ENCODE measurements around the gene STAMBP. TPM values are rescaled to one million over a fixed set of nuclear protein-coding genes. Genes with fewer than 3 reads are reported as not detected.
A peak's percentile ranks its signal among the peaks of the same experiment; 100 is the strongest.

The STAMBP gene
- total RNA-seq, 1 donor from 2014 or later: 46.5 TPM

- Mint-ChIP-seq H3K36me3 (ENCODE audit: low read depth, unreplicated experiment) (peaks cover 6% of the 10 kb centered on the region), H3K4me3 (ENCODE audit: unreplicated experiment) (peak overlapping the region; percentile 86), H3K9me3 (ENCODE audit: unreplicated experiment) (peaks cover 2% of the 10 kb centered on the region), H3K27me3 (ENCODE audit: low read depth, unreplicated experiment) (peaks cover 4% of the 10 kb centered on the region), H3K27ac (ENCODE audit: unreplicated experiment) (no peak overlapping the region), H3K4me1 (ENCODE audit: low read depth, unreplicated experiment) (peaks cover 11% of the 10 kb centered on the region)
- Histone ChIP-seq H3K27ac (ENCODE audit: low read depth, low read length) (no peak overlapping the region), H4K20me1 (ENCODE audit: insufficient read depth, low read length) (peaks cover 42% of the 10 kb centered on the region), H3K4me2 (ENCODE audit: low read length) (peak overlapping the region; percentile 79), H3K4me1 (ENCODE audit: insufficient read depth, low read length) (peaks cover 22% of the 10 kb centered on the region), H3K79me2 (ENCODE audit: insufficient read depth, low read length) (peaks cover 23% of the 10 kb centered on the region), H3K9ac (ENCODE audit: low read length) (no peak overlapping the region), H3K27me3 (ENCODE audit: insufficient read depth, low read length) (peaks cover 38% of the 10 kb centered on the region), H3K36me3 (ENCODE audit: insufficient read depth, low read length) (no peaks in the 10 kb centered on the region), H3K4me3 (ENCODE audit: insufficient read depth, low read depth, low read length) (no peak overlapping the region), H2AFZ (ENCODE audit: low read depth, low read length) (no peak overlapping the region), H3K9me3 (ENCODE audit: insufficient read depth, low read depth, low read length) (no peaks in the 10 kb centered on the region)
- FAIRE-seq: no peak
- no peak for DNase-seq (ENCODE audit: low read depth)
- TF ChIP-seq CTCF (IDR thresholded peaks at IDR 0.05; ENCODE audit: insufficient read depth, low read depth, low read length) (no peak), EZH2 (IDR thresholded peaks at IDR 0.05; ENCODE audit: insufficient read depth, low read length) (no peak)
Observed at GRCh38 chr2:73895473-73895872, 66.7 kb downstream of the STAMBP start.

GRCh38 chr2:73896362-73897239 is 67.8 kb downstream of the STAMBP start:
- Histone ChIP-seq H3K79me2 (ENCODE audit: insufficient read depth, low read length) (peaks cover 23% of the 10 kb centered on the region), H3K27ac (ENCODE audit: low read depth, low read length) (no peak overlapping the region), H3K27me3 (ENCODE audit: insufficient read depth, low read length) (peaks cover 48% of the 10 kb centered on the region), H3K4me2 (ENCODE audit: low read length) (peak overlapping the region; percentile 77), H3K4me1 (ENCODE audit: insufficient read depth, low read length) (peaks cover 17% of the 10 kb centered on the region), H4K20me1 (ENCODE audit: insufficient read depth, low read length) (peaks cover 52% of the 10 kb centered on the region), H2AFZ (ENCODE audit: low read depth, low read length) (no peak overlapping the region), H3K9ac (ENCODE audit: low read length) (no peak overlapping the region), H3K9me3 (ENCODE audit: insufficient read depth, low read depth, low read length) (no peaks in the 10 kb centered on the region), H3K36me3 (ENCODE audit: insufficient read depth, low read length) (no peaks in the 10 kb centered on the region), H3K4me3 (ENCODE audit: insufficient read depth, low read depth, low read length) (no peak overlapping the region)
- Mint-ChIP-seq H3K4me3 (ENCODE audit: unreplicated experiment) (peak overlapping the region; percentile 66), H3K36me3 (ENCODE audit: low read depth, unreplicated experiment) (peaks cover 7% of the 10 kb centered on the region), H3K9me3 (ENCODE audit: unreplicated experiment) (peaks cover 2% of the 10 kb centered on the region), H3K4me1 (ENCODE audit: low read depth, unreplicated experiment) (peaks cover 11% of the 10 kb centered on the region), H3K27ac (ENCODE audit: unreplicated experiment) (no peak overlapping the region), H3K27me3 (ENCODE audit: low read depth, unreplicated experiment) (peaks cover 3% of the 10 kb centered on the region)
- peak; percentile 97 for DNase-seq (ENCODE audit: low read depth)
- FAIRE-seq: peak; percentile 93
- TF ChIP-seq CTCF (IDR thresholded peaks at IDR 0.05; ENCODE audit: insufficient read depth, low read depth, low read length) (no peak), EZH2 (IDR thresholded peaks at IDR 0.05; ENCODE audit: insufficient read depth, low read length) (no peak)

- FAIRE-seq (no peak), DNase-seq (ENCODE audit: low read depth) (peak; percentile 8)
- Histone ChIP-seq H3K4me2 (ENCODE audit: low read length) (peak overlapping the region; percentile 77), H3K9ac (ENCODE audit: low read length) (no peak overlapping the region), H3K27ac (ENCODE audit: low read depth, low read length) (no peak overlapping the region), H3K9me3 (ENCODE audit: insufficient read depth, low read depth, low read length) (no peaks in the 10 kb centered on the region), H3K79me2 (ENCODE audit: insufficient read depth, low read length) (peaks cover 23% of the 10 kb centered on the region), H4K20me1 (ENCODE audit: insufficient read depth, low read length) (peaks cover 58% of the 10 kb centered on the region), H3K27me3 (ENCODE audit: insufficient read depth, low read length) (peaks cover 53% of the 10 kb centered on the region), H3K4me1 (ENCODE audit: insufficient read depth, low read length) (peaks cover 17% of the 10 kb centered on the region), H3K4me3 (ENCODE audit: insufficient read depth, low read depth, low read length) (no peak overlapping the region), H3K36me3 (ENCODE audit: insufficient read depth, low read length) (no peaks in the 10 kb centered on the region), H2AFZ (ENCODE audit: low read depth, low read length) (no peak overlapping the region)
- no peak for TF ChIP-seq CTCF (IDR thresholded peaks at IDR 0.05; ENCODE audit: insufficient read depth, low read depth, low read length)
- no peak for TF ChIP-seq EZH2 (IDR thresholded peaks at IDR 0.05; ENCODE audit: insufficient read depth, low read length)
- H3K27ac Mint-ChIP-seq (ENCODE audit: unreplicated experiment): no peak overlapping the region
- H3K27me3 Mint-ChIP-seq (ENCODE audit: low read depth, unreplicated experiment): peaks cover 2% of the 10 kb centered on the region
- H3K4me1 Mint-ChIP-seq (ENCODE audit: low read depth, unreplicated experiment): peaks cover 11% of the 10 kb centered on the region
- no peak overlapping the region for H3K4me3 Mint-ChIP-seq (ENCODE audit: unreplicated experiment)
- H3K9me3 Mint-ChIP-seq (ENCODE audit: unreplicated experiment): peaks cover 2% of the 10 kb centered on the region
- peaks cover 7% of the 10 kb centered on the region for H3K36me3 Mint-ChIP-seq (ENCODE audit: low read depth, unreplicated experiment)
Observed at GRCh38 chr2:73897240-73897583, 68.5 kb downstream of the STAMBP start.
